ENCODE measurements around the gene GAGE10.
"Not testable (repeated sequence)": the region's sequence is repeated elsewhere in the genome, so short reads cannot be mapped to it uniquely, and the experiment has no call there.

GAGE10 gene

DNA sequence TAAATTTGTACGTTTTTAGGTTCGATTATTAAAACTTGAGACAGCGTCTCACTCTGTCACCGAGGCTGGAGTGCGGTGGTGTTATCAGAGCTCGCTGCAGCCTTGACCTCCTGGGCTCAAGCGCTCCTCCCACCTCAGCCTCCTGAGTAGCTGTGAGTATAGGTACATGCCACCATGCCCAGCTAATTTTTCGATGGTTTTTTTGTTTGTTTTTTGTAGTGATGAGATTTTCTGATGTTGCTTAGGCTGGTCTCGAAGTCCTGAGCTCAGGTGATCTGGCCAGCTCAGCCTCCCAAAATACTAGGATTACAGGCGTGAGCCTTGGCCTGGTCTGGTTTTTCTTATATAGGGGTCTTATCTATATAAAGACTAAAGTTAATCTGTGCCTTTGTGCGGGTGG is 27.0 kb downstream of the GAGE10 start:
- not testable (repeated sequence) for FAIRE-seq

DNA sequence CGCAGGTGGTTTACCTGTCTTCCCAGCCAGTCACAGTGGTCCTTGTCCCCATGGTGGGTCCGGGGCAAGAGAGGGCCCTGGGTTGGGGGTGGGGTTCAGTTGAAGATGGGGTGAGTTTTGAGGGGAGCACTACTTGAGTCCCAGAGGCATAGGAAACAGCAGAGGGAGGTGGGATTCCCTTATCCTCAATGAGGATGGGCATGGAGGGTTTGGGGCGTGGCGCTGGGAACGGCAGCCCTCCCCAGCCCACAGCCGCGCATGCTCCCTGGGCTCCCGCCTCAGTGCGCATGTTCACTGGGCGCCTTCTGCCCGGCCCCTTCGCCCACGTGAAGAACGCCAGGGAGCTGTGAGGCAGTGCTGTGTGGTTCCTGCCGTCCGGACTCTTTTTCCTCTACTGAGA is 27.8 kb downstream of the GAGE10 start, which contains the start of gene GAGE13:
TSS of gene GAGE13 (plus strand) at position 301 of the 400 bp plus-strand sequence. CDS start 1,156 bp downstream, outside the sequence.
- not testable (repeated sequence) for FAIRE-seq

DNA sequence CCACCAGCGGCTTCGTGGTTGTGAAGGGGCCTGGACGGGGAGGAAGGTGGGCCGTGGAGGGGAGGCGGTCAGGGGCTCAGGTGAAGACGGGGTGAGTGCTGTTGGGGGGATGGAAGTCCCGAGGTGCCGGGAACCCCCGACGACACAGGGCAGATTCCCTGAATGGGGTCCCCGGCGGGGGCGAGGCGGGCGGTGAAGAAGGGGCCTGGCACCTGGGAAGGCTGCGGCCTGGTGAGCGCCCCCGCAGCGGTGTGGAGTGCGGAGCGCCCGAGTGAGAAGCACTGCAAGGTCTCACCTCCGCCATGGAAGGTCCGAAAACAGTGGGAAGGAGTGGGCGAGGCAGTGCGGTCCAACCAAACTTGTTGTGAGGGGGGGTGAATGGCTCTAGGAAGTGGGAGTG is 28.4 kb downstream of the GAGE10 start:
- FAIRE-seq, result not testable (repeated sequence)

DNA sequence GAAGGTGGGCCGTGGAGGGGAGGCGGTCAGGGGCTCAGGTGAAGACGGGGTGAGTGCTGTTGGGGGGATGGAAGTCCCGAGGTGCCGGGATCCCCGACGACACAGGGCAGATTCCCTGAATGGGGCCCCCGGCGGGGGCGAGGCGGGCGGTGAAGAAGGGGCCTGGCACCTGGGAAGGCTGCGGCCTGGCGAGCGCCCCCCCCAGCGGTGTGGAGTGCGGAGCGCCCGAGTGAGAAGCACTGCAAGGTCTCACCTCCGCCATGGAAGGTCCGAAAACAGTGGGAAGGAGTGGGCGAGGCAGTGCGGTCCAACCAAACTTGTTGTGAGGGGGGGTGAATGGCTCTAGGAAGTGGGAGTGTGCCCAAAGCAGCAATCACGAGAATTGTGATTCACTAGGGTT is 38.0 kb downstream of the GAGE10 start:
- FAIRE-seq, result not testable (repeated sequence)

DNA sequence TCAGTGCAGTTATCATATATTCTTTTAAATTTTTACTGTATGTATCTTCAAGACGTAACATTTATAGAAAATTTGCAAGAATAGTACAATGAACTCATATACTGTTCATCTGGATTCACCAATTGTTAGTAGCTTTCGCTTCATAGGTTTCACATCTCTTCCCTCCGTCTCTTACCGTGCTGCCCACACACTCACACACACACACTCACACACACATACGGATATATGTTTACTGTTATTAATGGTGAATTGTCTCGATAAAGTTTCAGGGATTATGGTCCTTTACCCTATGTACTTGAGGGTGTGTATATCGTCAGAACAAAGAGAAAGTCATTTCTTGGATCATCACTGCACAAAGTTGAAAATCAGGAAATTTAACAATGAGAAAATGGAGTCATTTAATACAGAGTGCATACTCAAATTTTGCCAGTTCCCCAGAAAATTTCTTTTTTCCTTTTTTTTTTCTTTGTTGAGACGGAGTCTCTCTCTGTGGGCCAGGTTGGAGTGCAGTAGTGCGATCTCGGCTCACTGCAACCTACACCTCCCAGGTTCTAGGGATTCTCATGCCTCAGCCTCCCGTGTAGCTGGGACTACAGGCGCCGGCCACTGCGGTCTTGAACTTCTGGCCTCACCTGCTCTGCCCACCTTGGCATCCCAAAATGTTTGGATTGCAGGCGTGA is 41.2 kb downstream of the GAGE10 start:
- FAIRE-seq, result not testable (repeated sequence)

DNA sequence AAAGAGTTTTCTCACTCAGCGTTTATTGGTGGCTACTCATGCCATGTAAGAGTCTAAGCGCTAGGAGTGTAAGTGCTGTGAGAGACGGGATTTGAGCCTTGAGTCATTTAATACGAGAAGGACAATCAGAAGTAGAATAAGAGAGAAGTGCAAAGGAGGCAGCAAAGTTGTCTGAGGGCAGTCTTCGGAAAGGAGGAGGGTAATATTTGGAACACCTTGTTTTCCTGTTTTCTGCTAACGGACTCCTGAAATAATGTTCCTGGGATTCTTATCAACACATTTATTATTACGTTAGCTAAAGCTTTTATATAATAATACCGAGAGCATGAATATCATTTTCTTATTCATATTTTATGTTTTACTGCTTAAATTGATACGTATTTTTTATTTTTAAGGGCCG is 42.0 kb downstream of the GAGE10 start:
- not testable (repeated sequence) for FAIRE-seq

DNA sequence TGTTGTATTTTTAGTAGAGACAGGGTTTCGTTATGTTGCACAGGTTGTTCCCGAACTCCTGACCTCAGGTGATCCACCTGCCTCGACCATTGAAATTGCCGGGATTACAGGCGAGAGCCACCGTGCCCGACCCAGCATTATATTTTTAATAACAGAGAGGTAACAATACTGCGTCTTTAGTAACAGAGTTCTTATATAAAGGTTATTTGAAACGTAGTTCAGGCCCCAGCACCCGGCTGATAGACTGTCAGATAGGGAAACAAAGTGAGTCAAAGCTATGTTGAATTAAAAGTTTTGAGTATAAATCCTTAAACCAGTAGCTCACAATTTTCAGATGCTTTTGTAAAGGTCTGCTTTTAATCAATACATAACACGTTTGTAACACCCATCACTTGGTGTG is 42.7 kb downstream of the GAGE10 start:
- not testable (repeated sequence) for FAIRE-seq

Measured in colon (tissue), 2 donors.